H1 (cell line): ENCODE data around the gene MUC5AC.

Experiments
- CEBPB ChIP-seq: IDR thresholded peaks from 2 replicates; pipeline ENCODE4 v1.6.1; 2012; ENCODE audit warnings: low read depth, low read length
- EP300 ChIP-seq, 2 experiments: IDR thresholded peaks; 1 replicate in 1 of 2; 2 replicates in 1 of 2; pipeline ENCODE4 v1.6.1; 2011 to 2012; ENCODE audit warnings: low read depth in 2 of 2, low read length in 2 of 2, mild to moderate bottlenecking in 2 of 2, borderline replicate concordance in 1 of 2, inconsistent platforms in 1 of 2, moderate library complexity in 1 of 2
- RAD21 ChIP-seq, 2 experiments: IDR thresholded peaks in 1 of 2; conservative IDR thresholded peaks in 1 of 2; 2 replicates each; pipeline ENCODE4 v1.6.1; 2011; ENCODE audit warnings: low read depth in 2 of 2, low read length in 2 of 2, improper control_type of control experiment in 1 of 2, inconsistent platforms in 1 of 2, mild to moderate bottlenecking in 1 of 2, moderate library complexity in 1 of 2
- TF ChIP-seq, protein P1 (sequence below), 3 experiments: IDR thresholded peaks; 1 replicate in 2 of 3; 2 replicates in 1 of 3; pipeline versions ENCODE4 v1.5.1 to v1.6.1; 2011; ENCODE audit warnings: low read length in 3 of 3, mild to moderate bottlenecking in 3 of 3, inconsistent platforms in 2 of 3, low read depth in 1 of 3, moderate library complexity in 1 of 3; ENCODE audit not compliant: insufficient read depth in 1 of 3; ENCODE audit errors: control extremely low read depth in 1 of 3

DNA sequence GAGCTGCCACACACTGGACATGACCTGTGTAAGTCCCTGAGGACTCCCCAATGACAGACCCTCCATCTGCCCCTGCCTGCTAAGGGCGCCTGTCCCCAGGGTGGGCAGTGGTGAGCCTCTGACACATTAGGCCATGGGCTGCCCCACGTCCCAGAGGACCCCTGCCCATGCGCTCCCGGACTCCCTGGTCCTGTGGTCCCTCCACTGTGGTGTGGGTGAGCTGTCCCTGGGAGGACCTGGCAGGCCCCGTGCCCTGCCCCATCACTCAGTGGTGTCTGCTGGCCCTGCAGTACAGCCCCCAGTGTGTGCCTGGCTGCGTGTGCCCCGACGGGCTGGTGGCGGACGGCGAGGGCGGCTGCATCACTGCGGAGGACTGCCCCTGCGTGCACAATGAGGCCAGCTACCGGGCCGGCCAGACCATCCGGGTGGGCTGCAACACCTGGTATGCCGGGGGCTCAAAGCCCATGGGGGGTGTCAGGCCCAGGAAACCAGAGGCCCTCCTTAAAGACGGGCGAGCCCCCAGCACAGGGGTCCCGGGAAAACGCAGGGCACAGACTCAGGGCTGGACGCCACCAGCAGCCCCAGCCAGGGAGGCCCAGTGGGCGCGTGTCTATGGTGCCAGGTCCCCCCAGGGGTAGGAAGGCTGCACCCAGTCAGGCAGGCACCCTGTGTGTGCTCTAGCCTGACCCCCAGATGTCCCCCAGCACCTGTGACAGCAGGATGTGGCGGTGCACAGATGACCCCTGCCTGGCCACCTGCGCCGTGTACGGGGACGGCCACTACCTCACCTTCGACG lies 18.7 kb downstream of the MUC5AC start:
- TF ChIP-seq, protein P1, sequence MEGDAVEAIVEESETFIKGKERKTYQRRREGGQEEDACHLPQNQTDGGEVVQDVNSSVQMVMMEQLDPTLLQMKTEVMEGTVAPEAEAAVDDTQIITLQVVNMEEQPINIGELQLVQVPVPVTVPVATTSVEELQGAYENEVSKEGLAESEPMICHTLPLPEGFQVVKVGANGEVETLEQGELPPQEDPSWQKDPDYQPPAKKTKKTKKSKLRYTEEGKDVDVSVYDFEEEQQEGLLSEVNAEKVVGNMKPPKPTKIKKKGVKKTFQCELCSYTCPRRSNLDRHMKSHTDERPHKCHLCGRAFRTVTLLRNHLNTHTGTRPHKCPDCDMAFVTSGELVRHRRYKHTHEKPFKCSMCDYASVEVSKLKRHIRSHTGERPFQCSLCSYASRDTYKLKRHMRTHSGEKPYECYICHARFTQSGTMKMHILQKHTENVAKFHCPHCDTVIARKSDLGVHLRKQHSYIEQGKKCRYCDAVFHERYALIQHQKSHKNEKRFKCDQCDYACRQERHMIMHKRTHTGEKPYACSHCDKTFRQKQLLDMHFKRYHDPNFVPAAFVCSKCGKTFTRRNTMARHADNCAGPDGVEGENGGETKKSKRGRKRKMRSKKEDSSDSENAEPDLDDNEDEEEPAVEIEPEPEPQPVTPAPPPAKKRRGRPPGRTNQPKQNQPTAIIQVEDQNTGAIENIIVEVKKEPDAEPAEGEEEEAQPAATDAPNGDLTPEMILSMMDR (IDR thresholded peaks at IDR 0.05; ENCODE audit: control extremely low read depth in 1 of 3, insufficient read depth in 1 of 3, low read depth in 1 of 3, low read length in 3 of 3): no peak
- TF ChIP-seq CEBPB (no peak), EP300 (IDR thresholded peaks at IDR 0.05; ENCODE audit: borderline replicate concordance in 1 of 2, low read depth in 2 of 2, low read length in 2 of 2) (no peak), RAD21 (IDR thresholded peaks at IDR 0.05 in 1 of 2, conservative IDR thresholded peaks at IDR 0.05 in 1 of 2; ENCODE audit: low read depth in 2 of 2, low read length in 2 of 2) (no peak)
